Activated B cell treated with CpG ODN at 0.5 μM for 24 hours (primary cell): ENCODE data around the gene PCARE. TPM values are rescaled to one million over a fixed set of nuclear protein-coding genes. Genes with fewer than 3 reads are reported as not detected.
A peak's percentile ranks its signal among the peaks of the same experiment; 100 is the strongest.

ENCODE experiments used
- ATAC-seq: fragments of 200-7000 bp; cut with Tn5 transposase; one replicate; pipeline ENCODE4 v1.10.0; 2021; ENCODE audit warnings: low read depth, mild to moderate bottlenecking, moderate library complexity
- CTCF ChIA-PET: fragments of 350-600 bp; sonication (Branson Sonifier 250); formaldehyde crosslinking; loops from one replicate; lab custom pipeline; 2021; ENCODE audit warnings: antibody characterized with exemption; lab: Charles Lee
- POLR2A ChIA-PET: fragments of 350-600 bp; sonication (Branson Sonifier 250); formaldehyde crosslinking; loops from one replicate; lab custom pipeline; 2021; ENCODE audit warnings: antibody characterized with exemption; lab: Charles Lee
- DNase-seq: peaks from one replicate; pipeline ENCODE4 v3.0.0; 2022
- H3K27ac Mint-ChIP-seq: one replicate; pipeline ENCODE4 v1.8.0; 2020; ENCODE audit warnings: mixed read lengths
- H3K27me3 Mint-ChIP-seq: one replicate; pipeline ENCODE4 v1.8.0; 2021; ENCODE audit warnings: mixed read lengths
- H3K36me3 Mint-ChIP-seq: one replicate; pipeline ENCODE4 v1.8.0; 2021; ENCODE audit warnings: low read depth, mixed read lengths
- H3K4me1 Mint-ChIP-seq: one replicate; pipeline ENCODE4 v1.8.0; 2021; ENCODE audit warnings: mixed read lengths
- H3K4me3 Mint-ChIP-seq: one replicate; pipeline ENCODE4 v1.8.0; 2020; ENCODE audit warnings: mild to moderate bottlenecking, mixed read lengths
- H3K9me3 Mint-ChIP-seq: one replicate; pipeline ENCODE4 v1.8.0; 2020; ENCODE audit warnings: mixed read lengths
- intact Hi-C: fragments of 100-400 bp; cut with micrococcal nuclease; formaldehyde crosslinking; loops from one replicate; pipeline ENCODE4 v1.15.1; 2024
- total RNA-seq: library from RNA; stranded (reverse); gene quantifications from 2 replicates; pipeline ENCODE4 v1.2.3, GENCODE V29; 2022
- TF ChIP-seq, protein P1 (sequence below): fragments of 200-600 bp; IDR thresholded peaks from one replicate; pipeline ENCODE4 v1.8.0; 2022; ENCODE audit warnings: antibody characterized with exemption, mild to moderate bottlenecking

Gene PCARE
- total RNA-seq, 1 donor from 2014 or later, result not detected

DNA sequence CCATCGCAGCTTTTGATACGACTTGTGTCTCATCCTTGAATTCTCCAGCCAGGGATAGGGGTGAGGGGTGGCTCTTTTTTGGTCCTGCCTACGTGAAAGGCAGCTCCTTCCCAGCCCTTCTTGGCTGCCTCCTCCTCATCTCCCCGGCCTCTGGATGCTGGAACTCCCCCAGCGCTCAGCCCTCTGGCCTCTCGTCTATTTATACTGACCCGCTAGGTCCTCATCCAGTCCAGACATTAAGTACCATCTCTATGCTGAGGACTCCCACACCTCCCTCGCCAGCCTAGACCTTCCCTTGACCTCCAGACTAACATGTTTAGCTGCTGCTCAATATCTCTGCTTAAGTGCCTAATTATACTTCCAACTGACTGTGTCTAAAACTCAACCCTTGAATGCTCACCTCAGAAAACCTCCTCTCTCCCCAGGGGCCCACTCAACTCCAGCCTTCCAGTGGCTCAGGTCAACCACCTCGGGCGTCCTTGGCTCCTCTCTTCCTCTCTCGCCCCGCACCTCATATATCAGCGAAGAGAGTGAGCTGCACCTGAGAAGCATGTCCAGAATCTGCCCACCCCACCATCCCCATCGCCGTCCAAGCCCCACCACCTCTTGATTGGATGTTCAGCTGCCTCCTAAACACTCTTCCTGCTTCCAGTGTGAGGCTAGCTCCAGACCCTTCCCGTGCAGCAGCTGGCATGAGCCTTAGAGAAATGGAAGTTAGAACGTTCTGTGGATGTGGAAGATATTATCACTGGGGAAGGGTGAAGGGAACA, 58.4 kb downstream of the PCARE start:
- intact Hi-C loops, result no loop called here
- H3K4me1 Mint-ChIP-seq, result peaks cover 43% of the 10 kb centered on the region
- no peak for DNase-seq
- ATAC-seq, result no peak
- no peaks in the 10 kb centered on the region for H3K36me3 Mint-ChIP-seq
- H3K4me3 Mint-ChIP-seq, result no peak overlapping the region
- H3K27ac Mint-ChIP-seq, result no peak overlapping the region
- H3K9me3 Mint-ChIP-seq, result no peaks in the 10 kb centered on the region
- H3K27me3 Mint-ChIP-seq, result peaks cover 4% of the 10 kb centered on the region
- TF ChIP-seq, protein P1, sequence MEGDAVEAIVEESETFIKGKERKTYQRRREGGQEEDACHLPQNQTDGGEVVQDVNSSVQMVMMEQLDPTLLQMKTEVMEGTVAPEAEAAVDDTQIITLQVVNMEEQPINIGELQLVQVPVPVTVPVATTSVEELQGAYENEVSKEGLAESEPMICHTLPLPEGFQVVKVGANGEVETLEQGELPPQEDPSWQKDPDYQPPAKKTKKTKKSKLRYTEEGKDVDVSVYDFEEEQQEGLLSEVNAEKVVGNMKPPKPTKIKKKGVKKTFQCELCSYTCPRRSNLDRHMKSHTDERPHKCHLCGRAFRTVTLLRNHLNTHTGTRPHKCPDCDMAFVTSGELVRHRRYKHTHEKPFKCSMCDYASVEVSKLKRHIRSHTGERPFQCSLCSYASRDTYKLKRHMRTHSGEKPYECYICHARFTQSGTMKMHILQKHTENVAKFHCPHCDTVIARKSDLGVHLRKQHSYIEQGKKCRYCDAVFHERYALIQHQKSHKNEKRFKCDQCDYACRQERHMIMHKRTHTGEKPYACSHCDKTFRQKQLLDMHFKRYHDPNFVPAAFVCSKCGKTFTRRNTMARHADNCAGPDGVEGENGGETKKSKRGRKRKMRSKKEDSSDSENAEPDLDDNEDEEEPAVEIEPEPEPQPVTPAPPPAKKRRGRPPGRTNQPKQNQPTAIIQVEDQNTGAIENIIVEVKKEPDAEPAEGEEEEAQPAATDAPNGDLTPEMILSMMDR, result no peak
- POLR2A ChIA-PET, result no interaction called here
- CTCF ChIA-PET, result no interaction called here

DNA sequence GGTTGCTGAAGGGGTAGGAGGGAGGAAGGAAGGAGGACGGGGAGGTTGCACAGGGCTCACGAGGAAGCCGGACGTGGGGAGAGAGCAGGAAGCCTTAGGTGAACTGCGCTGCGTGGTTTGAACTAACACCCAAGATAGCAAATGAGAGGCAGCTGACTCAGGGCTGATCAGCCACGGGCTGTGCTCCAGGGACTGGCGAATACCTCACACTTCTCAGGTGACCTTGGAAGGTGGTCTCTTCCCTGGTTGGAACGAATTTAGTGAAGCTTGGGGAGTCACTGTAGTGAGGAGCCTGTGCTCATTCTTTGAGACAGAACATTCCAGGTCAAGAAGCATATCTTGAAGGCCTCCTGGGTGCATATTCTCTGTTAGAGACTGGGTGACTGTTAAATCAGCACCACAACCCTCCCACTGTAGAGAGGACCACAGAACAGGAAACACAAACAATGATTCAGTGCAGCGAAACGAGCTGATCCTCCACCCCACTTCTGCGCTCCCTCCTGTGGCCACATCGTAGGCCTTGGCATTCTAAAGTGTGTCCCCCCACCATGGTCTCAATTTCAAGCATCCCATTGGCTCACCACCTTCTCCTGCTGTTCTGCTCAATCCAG, 59.4 kb downstream of the PCARE start:
- CTCF ChIA-PET, result no interaction called here
- Mint-ChIP-seq H3K27ac (peak overlapping the region; percentile 54), H3K4me3 (peak overlapping the region; percentile 11), H3K36me3 (no peaks in the 10 kb centered on the region), H3K27me3 (peaks cover 4% of the 10 kb centered on the region), H3K9me3 (no peaks in the 10 kb centered on the region), H3K4me1 (peaks cover 49% of the 10 kb centered on the region)
- POLR2A ChIA-PET, result no interaction called here
- DNase-seq (no peak), ATAC-seq (peak; percentile 45)
- TF ChIP-seq, protein P1, result no peak
- intact Hi-C loops, result no loop called here

DNA sequence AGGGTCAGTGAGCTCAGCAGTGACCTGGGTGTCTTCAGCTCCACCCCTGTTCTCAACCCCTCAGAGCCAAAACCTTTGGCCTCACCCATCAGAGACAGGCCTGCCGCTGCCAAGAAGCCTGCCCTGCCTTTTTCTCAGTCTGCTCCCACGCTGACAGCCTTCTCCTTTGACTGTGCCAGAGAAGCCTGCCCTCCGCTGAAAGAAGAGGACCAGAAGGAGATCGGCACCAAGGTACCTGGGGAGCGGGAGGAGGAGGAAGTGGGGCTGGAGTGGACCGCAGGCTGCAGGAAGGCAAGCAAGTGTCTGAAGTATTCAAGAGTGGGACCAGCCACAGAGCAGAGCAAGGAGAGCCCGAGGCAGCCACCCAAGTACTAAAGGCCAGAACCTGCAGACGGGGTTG, 60.0 kb downstream of the PCARE start:
- TF ChIP-seq, protein P1, result no peak

DNA sequence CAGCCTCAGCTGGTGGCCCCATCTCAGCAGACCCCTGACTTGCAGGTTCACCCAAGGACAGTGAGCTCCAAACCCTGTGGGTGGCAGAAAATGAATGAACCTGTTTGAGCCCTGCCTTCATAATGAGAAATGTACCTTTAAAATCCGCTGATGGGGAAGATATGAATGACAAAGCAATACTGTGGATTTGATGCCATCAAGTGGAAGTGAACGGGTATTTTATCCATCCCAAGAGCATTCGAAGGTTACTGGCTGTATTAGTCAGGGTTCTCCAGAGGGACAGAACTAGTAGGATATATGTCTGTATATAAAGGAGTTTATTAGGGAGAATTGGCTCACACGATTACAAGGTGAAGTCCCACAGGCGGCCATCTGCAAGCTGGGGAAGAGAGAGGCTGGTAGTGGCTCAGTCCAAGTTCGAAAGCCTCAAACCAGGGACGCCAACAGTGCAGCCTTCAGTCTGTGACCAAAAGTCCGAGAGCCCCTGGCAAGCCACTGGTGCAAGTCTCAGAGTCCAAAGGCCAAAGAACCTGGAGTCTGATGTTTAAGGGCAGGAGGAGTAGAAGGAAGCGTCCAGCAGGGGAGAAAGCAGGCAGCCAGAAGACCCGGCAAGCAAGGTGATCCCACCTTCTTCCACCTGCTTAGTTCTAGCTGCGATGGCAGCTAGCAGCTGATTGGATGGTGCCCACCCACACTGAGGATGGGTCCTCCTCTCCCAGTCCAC, 61.1 kb downstream of the PCARE start:
- no peak for DNase-seq
- peaks cover 51% of the 10 kb centered on the region for H3K4me1 Mint-ChIP-seq

More for the DNA sequence above, 60.0 kb downstream of the PCARE start:
- H3K9me3 Mint-ChIP-seq, result no peaks in the 10 kb centered on the region
- peak overlapping the region; percentile 11 for H3K4me3 Mint-ChIP-seq
- H3K36me3 Mint-ChIP-seq, result no peaks in the 10 kb centered on the region
- no peak for DNase-seq
- peaks cover 49% of the 10 kb centered on the region for H3K4me1 Mint-ChIP-seq
- ChIA-PET CTCF (no interaction called here), POLR2A (interaction anchor here (0.6 kb wide), 1 partner anchor 13 kb away, joined by 9 read pairs; no protein-coding TSS in a partner anchor)
- peaks cover 4% of the 10 kb centered on the region for H3K27me3 Mint-ChIP-seq
- no peak for ATAC-seq
- peak overlapping the region; percentile 41 for H3K27ac Mint-ChIP-seq
- intact Hi-C loops, result no loop called here

More for the DNA sequence above, 61.1 kb downstream of the PCARE start:
- intact Hi-C loops, result no loop called here
- ChIA-PET POLR2A (no interaction called here), CTCF (no interaction called here)
- no peak for ATAC-seq
- Mint-ChIP-seq H3K27ac (no peak overlapping the region), H3K9me3 (no peaks in the 10 kb centered on the region), H3K4me3 (no peak overlapping the region), H3K36me3 (no peaks in the 10 kb centered on the region), H3K27me3 (peaks cover 5% of the 10 kb centered on the region)
- TF ChIP-seq, protein P1, result no peak
